GM12892 (cell line): ENCODE results near the gene OPCML.

Source experiments
- DNase-seq: peaks from one replicate; pipeline ENCODE4 v3.0.0; 2011; ENCODE audit not compliant: insufficient read length
- FAIRE-seq: peaks from 2 replicates; lab custom pipeline; 2011; peaks lifted over from hg19 to GRCh38; lab: Jason Lieb, UNC
- POLR2A ChIP-seq: IDR thresholded peaks from 2 replicates; pipeline ENCODE4 v1.6.1; 2011; ENCODE audit warnings: low read depth, low read length, control low read depth
- POLR2AphosphoS5 ChIP-seq: IDR thresholded peaks from 2 replicates; pipeline ENCODE4 v1.6.1; 2011; ENCODE audit warnings: low read depth, low read length, control low read depth
- TAF1 ChIP-seq: IDR thresholded peaks from 2 replicates; pipeline ENCODE4 v1.6.1; 2011; ENCODE audit warnings: low read depth, mild to moderate bottlenecking, control low read depth, low read length, borderline replicate concordance

Gene OPCML

DNA sequence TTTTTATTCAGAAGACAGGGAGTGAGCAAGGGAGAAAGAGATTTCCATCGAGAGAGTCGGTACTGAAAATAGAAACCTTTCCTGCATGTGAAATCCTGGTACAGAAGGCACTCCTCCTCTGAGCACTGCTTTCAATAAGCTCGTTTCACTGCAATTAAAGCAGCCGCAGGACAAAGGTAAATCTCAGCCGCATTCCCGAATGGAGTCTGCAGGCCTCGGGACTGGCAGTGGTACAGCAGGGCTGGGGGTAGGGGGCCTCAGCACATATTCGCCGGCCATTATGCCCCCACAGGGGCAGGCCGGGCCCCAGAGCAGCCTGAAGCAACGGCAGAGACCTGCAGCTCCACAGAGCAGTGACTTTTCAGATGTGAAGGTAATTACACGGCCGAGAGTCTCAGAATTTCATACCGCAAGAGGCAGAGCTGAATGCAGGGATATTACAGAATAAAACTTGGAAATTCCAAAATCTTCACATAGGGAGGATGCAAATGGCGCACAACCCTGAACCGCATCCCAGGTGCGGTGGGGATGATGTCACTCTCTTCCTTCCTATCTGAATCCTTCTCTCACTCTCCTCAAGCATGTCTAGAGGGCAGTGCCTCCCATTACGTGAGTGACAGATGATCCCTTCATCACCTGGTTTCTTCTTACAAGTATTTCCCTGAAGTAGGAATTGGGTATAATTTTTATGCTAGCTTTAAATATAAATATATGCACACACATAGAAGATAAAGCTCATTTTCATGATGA is 622.1 kb downstream of the OPCML start:
- no peak for TF ChIP-seq TAF1
- TF ChIP-seq POLR2AphosphoS5, result no peak
- no peak for TF ChIP-seq POLR2A
- no peak for FAIRE-seq
- DNase-seq, result no peak

DNA sequence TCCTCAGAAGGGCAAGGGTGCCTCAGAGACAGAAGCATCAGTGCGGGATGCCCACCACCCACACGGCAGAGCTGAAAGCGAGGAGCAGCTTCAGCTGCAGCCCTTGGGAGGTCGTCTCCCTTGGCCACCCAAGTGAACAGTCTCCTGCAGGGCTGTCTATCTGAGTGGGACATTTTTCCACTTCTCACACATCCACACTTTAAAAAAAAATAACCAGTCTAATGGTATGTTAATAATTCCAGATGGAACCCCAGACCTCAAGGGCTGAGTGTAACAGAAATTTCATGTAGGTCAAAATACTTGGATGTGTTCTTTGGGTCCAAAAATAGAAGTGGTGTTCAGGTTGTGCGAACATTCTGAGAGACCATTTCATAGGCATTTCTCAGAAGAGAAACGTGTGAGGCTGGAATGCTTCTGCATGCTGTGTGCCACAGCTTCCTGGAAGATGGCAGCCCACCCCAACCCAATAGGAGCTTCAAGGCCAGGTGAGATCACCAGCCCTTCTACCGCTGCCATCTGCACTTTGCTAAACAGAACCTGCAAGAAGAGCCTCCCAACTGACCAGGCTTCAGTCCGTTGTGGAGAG is 623.2 kb downstream of the OPCML start:
- DNase-seq, result no peak
- FAIRE-seq, result no peak
- TF ChIP-seq POLR2A, result no peak
- no peak for TF ChIP-seq TAF1
- TF ChIP-seq POLR2AphosphoS5, result no peak

DNA sequence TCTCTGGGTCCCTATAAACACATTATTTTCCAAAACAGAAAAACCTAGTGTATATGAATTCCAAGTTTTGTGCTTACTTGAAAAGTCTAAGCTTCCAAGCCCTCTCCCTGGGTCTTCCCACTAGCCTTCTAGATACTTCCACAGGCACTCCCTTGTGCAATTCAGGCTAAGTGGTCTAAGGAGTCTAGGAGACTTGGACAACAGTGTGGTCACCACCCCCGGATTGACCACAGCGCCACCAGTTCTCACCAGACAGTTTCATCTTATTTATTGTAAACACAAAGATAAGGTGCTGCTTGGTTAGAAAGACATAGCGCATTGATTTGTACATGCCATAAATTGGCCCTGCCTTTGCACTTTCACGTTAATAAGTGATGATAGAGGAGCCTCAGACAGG is 623.9 kb downstream of the OPCML start:
- FAIRE-seq (no peak), DNase-seq (no peak)
- TF ChIP-seq TAF1 (no peak), POLR2AphosphoS5 (no peak), POLR2A (no peak)

DNA sequence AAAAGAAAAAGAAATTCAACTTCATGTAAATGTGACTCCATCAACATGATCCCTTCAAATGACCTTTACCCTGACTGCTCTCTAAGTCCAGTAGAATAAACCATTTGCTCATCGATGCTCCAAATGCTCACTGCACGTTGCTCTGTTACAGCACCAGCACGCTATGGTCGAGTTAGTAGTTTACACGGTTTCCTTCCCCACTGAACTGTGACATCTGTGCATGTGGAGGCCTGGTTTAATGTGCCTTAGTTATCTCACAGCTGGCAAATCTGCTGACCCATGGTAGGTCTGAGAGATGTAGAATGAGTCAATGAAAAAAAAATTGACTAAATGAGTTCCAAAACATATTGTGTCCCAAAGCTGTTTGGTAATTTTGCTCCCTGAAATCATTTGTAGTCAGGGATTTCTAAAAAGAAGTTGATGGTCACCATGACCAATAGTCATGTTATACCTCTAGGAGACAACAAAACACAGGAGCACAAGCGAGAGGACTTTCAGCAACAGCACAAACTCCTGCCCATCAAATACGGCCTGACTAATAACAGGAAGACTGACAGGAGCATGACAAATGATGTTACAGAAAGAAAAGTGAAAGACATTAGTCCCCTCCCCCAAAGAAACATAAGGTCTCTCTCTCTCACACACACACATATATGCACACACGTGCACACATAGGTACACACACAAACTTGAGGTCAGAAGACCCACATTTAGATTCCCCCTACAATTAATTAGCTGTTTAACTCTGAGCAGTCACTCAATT is 624.5 kb downstream of the OPCML start:
- TF ChIP-seq POLR2A, result no peak
- no peak for TF ChIP-seq POLR2AphosphoS5
- TF ChIP-seq TAF1, result no peak

DNA sequence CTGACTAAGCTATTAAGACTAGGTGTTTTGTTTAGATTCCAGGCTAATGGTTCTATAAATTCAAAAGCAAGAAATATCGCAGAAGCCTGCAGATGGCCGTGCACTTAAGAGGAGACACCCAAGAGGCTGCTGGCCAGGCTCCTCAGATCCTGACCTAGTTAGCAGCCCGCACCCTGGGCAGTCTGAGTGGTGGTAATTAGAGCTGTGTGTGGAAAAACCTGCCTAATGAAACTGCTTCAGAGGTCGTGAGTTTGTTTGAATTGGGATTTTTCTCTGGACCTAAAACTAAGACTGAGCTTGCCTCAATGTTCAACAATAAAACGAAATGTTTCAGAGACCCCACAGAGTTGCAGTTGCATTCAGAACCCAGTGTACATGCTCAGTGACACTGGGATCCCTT is 627.7 kb downstream of the OPCML start:
- DNase-seq, result no peak
- no peak for FAIRE-seq
- TF ChIP-seq TAF1 (no peak), POLR2AphosphoS5 (no peak), POLR2A (no peak)

More for the DNA sequence above, 624.5 kb downstream of the OPCML start:
- FAIRE-seq, result no peak
- DNase-seq, result no peak

DNA sequence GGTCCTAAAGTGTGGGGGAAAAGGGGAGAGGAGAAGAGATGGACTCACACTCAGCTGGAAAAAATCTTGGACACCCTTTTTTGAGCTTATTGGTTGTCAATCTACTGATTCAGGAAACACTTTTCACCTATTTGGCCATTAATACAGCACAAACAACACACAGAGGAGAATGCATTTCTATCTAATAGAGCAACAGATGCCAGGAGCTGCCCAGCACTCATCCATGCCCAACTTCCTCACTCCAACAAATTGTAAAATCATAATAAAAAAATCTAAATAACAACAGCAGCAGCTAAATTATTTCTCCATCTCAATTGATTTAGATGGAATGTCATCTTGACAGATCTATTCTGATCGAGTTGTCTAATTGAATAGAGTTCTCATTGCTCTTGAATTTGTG is 628.2 kb downstream of the OPCML start:
- no peak for TF ChIP-seq POLR2AphosphoS5
- TF ChIP-seq POLR2A, result no peak
- TF ChIP-seq TAF1, result no peak
- no peak for FAIRE-seq
- DNase-seq, result no peak

DNA sequence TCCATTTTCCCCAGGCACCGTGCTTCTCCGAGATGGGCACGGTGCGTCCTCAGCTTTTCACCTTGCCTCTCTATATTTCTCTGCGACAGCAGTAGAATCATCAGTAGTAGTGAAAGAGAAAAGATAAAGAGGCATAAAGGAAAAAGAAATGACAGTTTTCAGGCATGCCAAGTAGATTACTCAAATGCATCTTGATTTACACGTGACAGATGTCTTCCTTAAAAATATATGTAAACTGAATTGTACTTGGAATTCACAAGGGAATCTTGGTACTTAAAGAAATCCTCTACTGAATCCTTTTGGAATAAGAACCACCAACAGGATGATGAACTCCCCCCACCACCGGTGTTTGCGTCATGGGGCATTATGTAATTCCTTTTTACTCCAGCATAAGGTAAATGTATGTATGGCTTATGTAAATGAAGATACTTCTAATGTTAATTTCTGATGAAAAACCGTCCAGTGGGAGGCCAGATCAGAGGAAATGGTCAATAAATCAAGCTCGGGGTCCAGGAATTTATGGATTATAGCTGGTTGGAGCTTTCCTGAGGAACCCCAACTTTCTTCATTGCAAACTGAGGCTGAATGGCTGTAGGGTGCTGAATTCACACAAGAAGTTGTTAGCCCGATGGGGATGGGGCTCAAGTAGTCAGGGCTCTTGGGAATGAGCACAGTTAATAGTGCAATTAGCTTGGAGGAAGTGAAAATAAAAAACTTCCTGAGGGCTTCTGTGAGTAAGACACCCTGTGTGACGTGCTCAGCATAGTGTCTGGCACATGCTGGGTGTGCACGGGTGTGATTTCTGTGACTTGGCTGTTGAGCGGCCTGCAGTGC is 630.4 kb downstream of the OPCML start:
- no peak for TF ChIP-seq POLR2A
- TF ChIP-seq POLR2AphosphoS5, result no peak
- TF ChIP-seq TAF1, result no peak
- no peak for DNase-seq
- no peak for FAIRE-seq

DNA sequence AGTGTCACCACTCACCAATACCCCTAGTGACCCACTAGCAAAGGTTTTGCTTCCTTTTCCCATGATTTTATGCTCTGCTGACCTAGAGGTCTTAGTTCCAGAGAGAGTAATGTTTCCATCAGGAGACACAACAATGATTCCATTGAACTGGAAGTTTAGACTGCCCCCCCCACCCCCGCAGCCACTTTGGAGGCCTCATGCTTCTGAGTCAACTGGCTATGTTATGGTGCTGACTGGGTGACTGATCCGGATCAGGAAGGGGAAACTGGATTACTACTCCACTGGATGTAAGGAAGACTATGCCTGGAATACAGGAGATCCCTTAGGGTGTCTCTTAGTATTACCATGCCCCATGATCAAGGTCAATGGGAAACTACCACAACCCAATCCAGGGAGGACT is 633.6 kb downstream of the OPCML start:
- TF ChIP-seq POLR2A (no peak), TAF1 (no peak), POLR2AphosphoS5 (no peak)
- DNase-seq (no peak), FAIRE-seq (no peak)

DNA sequence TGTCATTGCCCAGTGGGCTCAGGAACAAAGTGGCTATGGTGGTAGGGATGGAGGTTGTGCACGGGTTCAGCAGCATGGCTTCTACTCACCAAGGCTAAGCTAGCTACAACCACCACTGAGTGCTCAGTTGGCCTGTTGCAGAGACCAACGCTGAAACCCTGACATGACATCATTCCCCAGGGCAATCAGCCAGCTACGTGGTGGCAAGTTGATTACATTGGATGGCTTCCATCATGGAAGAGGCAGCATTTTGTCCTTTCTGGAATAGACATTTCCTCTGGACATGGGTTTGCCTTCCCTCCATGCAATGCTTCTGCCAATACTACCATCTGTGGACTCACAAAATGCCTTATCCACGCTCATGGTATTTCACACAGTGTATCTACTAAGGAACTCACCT is 634.3 kb downstream of the OPCML start:
- TF ChIP-seq TAF1 (no peak), POLR2AphosphoS5 (no peak), POLR2A (no peak)
- FAIRE-seq (no peak), DNase-seq (no peak)

DNA sequence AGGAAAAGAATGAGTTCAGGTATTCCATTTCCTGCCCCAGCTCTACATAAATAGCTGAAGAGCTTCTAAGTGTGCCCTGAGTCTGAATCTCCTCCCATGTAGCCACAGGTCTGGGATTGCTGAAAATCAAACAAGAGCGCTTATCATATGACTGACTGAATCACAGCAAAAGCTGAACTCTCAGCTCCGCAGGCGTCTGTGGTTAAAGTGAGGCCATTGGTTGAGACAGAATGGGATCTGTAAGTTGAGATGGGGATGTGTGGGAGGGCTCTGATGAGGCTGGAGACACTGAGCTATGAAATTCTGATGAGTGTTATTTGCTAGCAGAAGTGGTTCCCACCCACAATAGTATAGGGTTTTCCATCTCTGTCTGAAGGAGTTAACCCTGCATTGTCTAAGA is 637.0 kb downstream of the OPCML start:
- no peak for DNase-seq

DNA sequence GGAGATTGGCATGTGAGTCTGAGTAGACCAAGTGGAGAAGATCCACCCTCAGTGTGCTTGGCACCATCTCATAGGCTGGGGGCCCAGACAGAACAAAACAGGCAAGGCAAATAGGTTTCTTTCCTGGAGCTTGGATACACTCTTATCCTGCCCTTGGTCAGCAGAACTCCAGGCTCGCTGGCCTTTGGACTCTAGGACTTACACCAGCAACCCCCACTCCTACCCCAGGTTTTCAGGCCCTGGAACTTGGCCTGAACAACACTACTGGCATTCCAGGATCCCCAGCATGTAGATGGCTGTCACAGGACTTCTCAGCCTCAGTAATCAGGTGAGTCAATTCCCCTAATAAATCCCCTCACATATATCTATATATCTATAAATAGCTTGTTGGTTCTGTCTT is 637.7 kb downstream of the OPCML start:
- FAIRE-seq, result no peak
- no peak for DNase-seq
- TF ChIP-seq POLR2AphosphoS5, result no peak
- TF ChIP-seq POLR2A, result no peak
- TF ChIP-seq TAF1, result no peak

More for the DNA sequence above, 637.0 kb downstream of the OPCML start:
- no peak for FAIRE-seq
- TF ChIP-seq POLR2AphosphoS5 (no peak), POLR2A (no peak), TAF1 (no peak)
